ENCODE data around the gene MYADM.
"Not testable (repeated sequence)": the region's sequence is repeated elsewhere in the genome, so short reads cannot be mapped to it uniquely, and the experiment has no call there.

The MYADM gene, protein sequence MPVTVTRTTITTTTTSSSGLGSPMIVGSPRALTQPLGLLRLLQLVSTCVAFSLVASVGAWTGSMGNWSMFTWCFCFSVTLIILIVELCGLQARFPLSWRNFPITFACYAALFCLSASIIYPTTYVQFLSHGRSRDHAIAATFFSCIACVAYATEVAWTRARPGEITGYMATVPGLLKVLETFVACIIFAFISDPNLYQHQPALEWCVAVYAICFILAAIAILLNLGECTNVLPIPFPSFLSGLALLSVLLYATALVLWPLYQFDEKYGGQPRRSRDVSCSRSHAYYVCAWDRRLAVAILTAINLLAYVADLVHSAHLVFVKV

DNA sequence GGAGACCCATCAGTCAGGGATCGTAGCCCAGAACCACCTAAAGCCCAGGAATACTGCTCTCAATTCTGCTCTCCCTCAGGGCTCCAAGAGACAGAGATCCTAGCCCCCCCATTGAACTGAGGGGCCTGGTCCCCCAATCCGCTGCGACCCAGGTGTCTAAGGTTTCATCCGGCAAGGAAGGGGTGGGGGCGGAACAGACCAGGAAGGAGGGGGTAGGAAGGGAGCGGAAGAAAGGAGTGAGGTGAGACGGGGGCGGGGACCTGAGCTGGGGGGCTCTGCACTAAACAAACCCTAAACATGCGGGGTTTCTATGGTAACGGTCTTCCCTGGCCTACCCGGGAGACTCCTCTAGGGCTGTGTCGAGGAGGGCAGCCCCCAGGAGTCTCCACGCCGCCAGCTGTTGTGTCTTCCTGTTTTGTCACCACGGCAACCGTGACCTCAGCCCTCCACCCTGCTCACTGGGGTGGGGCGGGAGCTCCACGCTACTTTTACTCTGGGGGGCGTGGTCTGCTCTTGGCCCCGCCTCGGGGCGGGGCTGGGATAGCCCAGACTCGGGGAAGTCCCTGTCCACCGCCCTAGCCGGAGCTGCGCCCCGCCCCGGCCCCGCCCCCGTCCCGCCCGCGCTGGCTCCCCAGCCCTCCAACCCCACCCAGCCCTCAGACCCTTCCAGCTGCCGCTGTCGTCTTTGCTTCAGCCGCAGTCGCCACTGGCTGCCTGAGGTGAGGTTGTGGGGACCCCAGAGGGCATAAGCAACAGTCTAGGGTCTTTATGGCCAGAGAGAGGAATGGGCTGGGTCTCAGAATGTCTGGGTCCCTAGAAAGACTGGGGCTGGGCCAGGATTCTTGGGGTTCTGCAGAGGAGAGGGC lies at the start of gene MYADM:
MYADM (plus strand) TSS at position 659 of the 866 bp plus-strand sequence. CDS start 5,647 bp downstream, outside the sequence.
- DNase-seq = no peak

DNA sequence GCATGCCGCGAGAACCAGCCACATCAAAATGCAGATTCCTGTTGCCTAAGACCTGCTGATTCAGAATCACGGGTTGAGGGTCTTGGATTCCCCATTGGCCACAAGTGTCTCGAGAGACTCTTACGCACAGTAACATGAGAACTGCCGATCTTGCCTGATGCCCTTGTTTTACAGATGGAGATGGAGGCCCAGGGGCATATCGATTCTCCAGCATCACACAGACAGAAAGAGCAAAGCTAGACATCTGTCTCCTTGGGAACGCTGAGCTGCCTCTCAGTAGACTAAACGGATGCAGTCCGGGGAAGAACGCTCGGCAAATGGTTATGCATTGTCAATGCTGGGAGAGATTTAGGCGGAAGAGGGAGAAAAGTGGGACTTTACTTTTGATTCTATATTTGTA lies 48.9 kb upstream of the MYADM start:
- DNase-seq = no peak

GRCh38 chr19:53819861-53820260 lies 47.8 kb upstream of the MYADM start:
- DNase-seq = no peak

DNA sequence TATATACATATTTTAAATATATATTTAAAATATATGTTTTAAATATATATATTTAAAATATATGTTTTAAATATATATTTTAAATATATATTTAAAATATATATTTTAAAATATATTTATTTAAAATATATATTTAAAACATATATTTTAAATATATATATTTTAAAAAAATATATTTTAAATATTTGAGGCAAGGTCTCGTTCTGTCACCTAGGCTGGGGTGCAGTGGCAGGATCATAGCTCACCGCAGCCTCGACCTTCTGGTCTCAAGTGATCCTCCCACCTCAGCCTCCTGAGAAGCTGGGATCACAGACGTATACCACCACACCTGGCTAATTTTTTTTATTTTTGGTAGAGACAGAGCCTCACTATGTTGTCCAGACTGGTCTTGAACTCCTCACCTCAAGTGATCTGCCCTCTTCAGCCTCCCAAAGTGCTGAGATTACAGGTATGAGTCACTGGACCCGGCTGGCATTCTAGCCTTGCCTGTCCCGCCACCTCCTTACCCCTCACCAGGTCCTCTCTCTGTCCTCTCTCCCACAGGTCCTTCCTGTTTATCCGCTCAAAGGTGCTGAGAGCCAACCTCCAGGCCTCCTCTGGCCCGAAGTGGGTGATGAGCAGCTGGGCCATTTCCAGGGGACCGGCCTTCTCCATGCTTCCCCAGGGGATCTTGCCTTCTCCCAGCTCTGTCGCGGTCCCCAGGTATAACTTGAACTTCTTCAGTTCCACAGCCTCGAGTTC lies 44.1 kb upstream of the MYADM start:
- DNase-seq = no peak

- no peak for DNase-seq
These were observed 43.5 kb upstream of the MYADM start, which contains the start of gene NLRP12 for GRCh38 chr19:53824134-53824611. Gene NLRP12 (minus strand): TSS chr19:53824314. CDS start chr19:53824174, 140 bp downstream.

DNA sequence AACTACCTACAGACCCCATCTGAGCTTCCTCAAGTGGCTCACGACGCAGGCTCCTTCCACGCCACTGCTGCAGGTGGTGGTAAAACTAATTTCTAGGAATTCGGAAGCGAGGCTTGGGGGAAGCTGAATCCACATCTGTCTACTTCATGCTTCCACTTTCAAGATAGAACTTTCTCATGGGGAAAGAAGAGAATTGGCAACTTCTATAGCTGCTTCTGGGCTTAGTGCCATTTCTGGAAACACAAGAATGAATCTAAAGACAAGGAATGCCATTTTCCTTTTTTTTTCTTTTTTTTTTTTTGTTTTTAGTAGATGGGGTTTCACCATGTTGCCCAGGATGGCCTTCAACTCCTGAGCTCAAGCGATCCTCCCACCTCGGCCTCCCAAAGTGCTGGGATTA lies 40.8 kb upstream of the MYADM start:
- no peak for DNase-seq

DNA sequence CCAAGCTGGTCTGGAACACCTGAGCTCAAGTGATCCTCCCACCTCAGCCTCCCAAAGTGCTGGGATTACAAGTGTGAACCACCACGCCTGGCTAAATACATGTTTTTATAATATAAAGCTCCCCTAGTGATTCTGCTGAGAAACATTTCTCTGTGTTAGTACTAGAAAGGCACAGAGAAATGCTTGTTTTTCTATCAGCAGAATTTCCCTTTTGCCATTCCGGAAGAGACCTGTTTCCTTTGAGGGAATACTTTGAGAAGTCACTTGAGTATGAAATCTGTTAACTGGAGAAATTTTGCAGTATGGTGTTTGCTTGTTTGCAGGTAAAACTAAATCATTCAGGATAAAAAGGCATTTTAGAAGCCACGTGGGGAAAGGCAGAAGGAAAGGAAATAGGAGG lies 39.2 kb upstream of the MYADM start:
- DNase-seq = no peak

DNA sequence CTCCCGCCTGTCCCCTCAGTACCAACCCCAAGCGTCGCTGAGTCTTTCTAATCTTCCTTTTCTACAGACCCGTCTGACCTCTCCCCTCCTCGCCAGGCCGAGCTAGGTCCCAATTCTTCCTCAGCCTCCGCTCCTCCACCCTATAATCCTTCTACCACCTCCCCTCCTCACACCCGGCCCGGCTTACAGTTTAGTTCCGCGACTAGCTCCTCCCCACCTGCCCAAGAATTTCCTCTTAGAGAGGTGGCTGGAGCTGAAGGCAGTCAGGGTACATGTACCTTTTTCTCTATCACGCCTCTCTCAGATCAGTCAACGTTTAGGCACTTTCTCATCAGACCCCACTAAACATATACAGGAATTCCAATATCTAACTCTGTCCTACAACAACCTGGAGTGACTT lies 34.8 kb upstream of the MYADM start:
- DNase-seq = not testable (repeated sequence)

DNA sequence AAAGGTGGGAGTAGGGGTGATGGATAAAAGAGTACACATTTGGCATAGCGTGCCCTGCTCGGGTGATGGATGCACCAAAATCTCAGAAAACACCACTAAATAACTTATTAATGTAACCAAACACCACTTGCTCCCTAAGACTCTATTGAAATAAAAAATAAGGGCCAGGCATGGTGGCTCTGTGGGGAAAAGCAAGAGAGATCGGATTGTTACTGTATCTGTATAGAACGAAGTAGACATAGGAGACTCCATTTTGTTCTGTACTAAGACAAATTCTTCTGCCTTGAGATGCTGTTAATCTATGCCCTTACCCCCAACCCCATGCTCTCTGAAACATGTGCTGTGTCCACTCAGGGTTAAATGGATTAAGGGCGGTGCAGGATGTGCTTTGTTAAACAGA lies 29.2 kb upstream of the MYADM start:
- DNase-seq = not testable (repeated sequence)

- DNase-seq = not testable (repeated sequence)
These were observed 27.4 kb upstream of the MYADM start for GRCh38 chr19:53840241-53840640.

DNA sequence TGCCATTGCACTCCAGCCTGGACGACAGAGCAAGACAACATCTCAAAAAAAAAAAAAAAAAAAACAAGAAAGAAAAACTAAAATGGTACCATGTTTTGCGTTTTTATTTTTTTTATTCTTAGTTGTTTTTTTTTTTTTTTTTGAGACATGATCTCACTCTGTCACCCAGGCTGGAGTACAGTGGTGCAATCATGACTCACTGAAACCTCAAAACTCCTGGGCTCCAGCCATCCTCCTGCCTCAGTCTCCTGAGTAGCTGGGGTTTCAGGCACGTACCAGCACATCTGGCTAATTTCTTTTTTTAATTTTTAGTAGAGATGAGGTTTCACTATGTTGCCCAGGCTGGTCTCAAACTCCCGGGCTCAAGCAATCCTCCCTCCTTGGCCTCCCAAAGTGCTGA lies 26.8 kb upstream of the MYADM start:
- DNase-seq = not testable (repeated sequence)

DNA sequence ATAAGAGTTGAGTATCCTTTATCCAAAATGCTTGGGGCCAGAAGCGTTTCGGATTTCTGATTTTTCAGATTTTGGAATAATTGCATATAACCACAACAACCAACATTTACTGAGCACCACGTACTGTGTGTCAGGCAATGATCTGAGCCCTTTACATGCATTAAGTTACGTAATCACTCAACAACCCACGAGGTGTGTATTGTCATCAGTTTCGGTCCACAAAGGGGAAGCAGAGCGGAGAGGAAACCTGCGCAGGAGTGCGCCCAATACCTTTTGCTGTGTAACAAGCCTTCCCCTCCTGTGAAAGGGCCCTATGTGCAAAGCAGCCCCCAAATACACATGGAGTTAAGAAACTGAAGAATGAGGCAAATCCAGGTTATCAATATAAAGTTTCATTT lies 22.8 kb upstream of the MYADM start:
- DNase-seq = no peak

- DNase-seq = no peak
These were observed 20.1 kb upstream of the MYADM start for GRCh38 chr19:53847555-53847954.

DNA sequence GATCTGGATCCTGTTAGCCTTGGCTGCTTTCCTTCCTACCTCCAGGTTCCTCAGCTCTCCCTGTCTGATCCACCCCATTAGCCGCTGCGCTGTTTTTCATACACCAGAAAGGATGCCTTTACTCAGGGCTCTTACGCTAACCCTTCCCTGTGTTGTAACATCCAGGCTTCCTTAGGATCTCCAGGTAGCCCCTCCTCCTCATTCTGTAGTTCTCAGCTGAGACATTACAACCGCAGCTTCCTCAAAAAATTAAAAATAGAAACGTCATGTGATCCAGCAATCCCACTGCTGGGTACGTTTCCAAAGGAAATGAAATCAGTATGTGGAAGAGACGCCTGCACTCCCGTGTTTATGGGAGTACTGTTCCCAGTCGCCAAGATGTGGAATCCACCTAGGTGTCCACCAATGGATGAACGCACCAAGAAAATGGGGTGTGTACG lies 18.4 kb upstream of the MYADM start:
- no peak for DNase-seq

DNA sequence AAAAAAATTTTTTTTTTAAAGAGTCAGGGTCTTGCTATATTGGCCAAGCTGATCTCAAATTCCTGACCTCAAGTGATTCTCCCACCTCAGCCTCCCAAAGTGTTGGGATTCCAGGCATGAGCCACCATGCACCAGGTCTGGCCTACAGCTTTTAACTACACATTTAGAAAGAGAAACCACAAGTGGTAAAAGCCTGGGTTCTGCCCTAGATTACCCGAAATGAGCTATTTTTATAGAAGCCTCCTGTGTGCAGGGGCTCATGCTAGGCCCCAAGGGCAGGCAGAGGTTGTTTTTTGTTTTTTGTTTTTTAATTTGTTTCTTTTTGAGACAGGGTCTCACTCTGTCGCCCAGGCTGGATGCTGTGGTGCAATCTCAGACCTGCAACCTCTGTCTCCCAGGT lies 14.0 kb upstream of the MYADM start:
- no peak for DNase-seq

GRCh38 chr19:53864308-53864836 lies 3.3 kb upstream of the MYADM start:
- DNase-seq = no peak

GRCh38 chr19:53865523-53865917 lies 2.2 kb upstream of the MYADM start:
- no peak for DNase-seq

GRCh38 chr19:53865918-53866864 lies 1.5 kb upstream of the MYADM start:
- no peak for DNase-seq

DNA sequence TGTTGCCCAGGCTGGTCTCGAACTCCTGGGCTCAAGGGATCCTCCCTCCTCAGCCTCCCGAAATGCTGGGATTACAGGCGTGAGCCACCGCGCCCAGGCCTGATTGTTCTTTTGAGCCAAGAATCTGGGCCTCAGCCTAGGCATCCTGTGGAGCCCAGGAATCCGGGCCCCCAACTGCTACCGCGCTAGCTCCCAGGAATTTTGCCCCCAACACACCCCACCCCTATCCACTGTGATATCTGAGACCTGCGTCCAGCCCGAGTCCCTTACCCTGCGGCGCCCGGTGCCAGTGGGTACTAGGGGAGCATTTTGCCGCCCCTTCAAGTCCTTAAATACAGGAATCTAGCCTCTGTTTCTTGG lies 838 bp upstream of the MYADM start:
- no peak for DNase-seq

- DNase-seq = no peak
These were observed 608 bp downstream of the MYADM start for GRCh38 chr19:53868091-53868891.

Measured in NCI-H187 treated with DMSO at 0.1 percent for 48 hours (cell line).